SW480 (cell line): ENCODE data around the gene KLHL14.

ENCODE experiments used
- DNase-seq: peaks from one replicate; pipeline ENCODE4 v3.0.0-alpha.2; 2016; ENCODE audit warnings: low spot score

Gene KLHL14

DNA sequence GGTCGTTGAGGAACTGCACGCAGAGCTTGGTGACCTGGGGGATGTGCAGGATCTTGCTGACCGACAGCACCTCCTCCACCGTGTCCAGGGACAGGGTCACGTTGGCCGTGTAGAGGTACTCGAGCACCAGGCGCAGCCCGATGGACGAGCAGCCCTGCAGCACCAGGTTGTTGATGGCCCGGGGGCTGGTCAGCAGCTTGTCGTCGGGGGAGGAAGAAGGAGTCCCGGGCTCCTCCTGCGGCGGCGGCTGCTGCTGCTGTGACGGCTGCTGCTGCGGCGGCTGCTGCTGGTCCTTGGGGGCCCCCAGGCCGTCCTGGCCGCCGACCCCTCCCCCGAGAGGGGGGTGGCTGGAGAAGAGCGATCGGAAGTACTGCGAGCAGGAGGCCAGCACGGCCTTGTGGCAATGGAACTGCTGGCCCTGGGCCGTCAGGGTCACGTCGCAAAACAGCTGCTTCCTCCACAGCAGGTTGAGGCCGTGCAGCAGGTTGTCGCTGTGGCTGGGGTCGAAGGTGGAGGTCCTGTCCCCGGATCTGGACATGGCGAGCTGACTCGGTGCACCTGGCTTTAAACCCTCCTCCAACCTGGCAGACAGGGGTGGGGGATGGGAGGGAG, 2.7 kb downstream of the KLHL14 start:
- no peak for DNase-seq

DNA sequence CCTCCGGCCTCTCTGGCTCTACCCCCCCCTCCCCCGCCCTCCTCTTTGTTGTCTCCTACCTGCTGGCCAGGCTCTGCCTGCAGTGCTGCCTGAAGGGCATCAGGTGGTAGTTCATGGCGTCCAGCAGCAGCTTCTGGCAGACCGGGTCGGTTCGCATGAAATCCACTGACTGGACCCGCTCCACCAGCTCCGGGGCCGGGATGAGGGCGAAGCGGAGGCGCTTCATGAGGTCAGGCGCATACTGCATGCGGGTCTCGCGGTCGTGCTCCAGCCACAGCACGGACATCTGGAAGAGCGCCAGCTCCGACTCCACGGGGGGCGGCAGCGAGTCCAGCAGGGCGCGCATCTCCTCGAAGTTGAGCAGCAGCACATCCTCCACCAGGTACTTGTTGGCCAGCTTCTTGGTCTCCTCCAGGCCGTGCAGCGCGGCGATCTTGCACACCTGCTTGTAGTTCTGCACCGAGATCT, 3.2 kb downstream of the KLHL14 start:
- no peak for DNase-seq

DNA sequence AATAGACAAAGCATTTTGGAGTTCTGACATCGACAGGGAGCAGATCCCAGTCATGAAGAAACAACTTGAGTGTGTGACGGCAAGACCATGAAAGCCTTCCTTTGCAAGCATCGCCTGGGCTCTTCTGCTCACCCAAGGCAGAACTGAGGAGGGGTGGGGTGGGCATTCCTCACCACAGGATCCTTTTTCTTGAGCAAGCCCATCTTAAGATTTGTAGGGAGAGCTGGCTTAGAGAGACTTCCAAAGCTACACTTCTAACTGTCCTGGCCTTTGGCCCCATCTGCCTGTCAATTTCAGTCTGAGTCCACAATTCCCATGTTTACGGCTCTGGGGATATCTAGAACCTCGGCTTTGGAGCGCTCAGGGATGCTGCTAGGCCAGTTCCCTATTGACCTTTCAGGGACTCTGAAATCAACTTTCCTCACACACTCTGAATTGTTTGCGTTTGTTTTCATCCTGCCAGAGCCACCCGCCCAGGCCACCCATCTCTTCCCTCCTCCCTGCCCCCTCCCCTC, 3.7 kb downstream of the KLHL14 start:
- DNase-seq: no peak

GRCh38 chr18:32767400-32767799, 5.4 kb downstream of the KLHL14 start:
- DNase-seq: no peak

- no peak for DNase-seq
Measured at GRCh38 chr18:32764611-32765244, 8.1 kb downstream of the KLHL14 start.

DNA sequence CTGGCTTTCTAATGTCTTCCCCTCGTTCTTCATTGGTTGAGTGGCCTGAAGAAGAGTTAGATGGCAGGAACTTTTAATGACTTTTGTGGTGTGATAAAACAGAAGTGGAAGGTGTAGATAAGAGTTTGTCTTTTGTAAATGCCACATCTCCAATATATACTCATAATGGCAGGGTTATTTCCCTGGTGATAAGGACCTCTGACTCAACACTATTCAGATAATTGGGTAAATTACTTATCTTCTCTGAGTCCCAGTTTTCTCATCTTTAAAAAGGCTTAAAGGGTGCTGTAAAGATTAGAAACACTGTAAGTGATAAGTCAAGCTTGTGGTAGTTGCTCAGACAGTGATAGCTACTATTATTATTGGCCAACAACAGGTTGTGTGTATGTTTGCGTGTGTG, 9.5 kb downstream of the KLHL14 start:
- DNase-seq: no peak

DNA sequence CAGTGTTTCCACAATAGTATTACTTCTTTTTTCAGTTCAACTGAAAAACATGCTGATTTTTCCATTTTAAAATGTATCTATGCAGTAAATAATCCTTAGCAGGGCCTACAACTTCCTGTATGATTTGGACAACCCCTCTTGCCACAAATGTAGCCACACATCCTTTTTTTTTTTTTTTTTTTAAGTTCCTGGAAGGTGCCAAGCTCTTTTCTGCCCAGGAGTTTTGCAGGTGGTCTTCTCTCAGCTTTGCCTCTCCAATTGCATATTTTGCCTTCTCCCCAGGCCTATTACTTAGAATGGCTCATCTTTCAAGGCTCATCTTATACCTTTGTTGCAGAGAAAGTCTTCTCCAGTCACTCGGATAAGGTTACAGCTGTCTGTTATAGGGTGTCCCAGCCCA, 11.6 kb downstream of the KLHL14 start:
- DNase-seq: no peak

DNA sequence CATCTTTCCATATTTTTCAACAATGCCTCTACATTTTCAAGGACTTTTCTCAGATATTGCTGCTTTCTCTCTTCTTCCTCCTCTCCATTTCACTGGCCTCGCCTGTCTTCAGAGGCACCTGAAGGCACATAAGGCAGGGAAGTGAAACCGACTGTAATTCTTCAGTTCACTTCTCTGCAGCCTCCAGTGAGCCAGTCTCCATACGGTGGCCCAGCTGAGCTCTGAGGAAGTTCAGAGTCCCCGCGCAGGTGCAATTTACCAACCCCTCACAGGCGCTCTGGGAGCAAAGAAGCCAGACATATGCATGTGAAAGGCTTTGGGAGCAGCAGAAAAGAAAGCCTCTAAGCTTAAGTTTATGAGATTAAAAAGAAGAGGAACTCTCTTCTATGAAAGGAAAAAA, 12.4 kb downstream of the KLHL14 start:
- DNase-seq: no peak

- DNase-seq: peak; percentile 80
Measured at GRCh38 chr18:32759611-32760167, 13.1 kb downstream of the KLHL14 start.

- DNase-seq: no peak
Measured at GRCh38 chr18:32754508-32755263, 18.1 kb downstream of the KLHL14 start.

GRCh38 chr18:32753656-32754260, 19.1 kb downstream of the KLHL14 start:
- no peak for DNase-seq

DNA sequence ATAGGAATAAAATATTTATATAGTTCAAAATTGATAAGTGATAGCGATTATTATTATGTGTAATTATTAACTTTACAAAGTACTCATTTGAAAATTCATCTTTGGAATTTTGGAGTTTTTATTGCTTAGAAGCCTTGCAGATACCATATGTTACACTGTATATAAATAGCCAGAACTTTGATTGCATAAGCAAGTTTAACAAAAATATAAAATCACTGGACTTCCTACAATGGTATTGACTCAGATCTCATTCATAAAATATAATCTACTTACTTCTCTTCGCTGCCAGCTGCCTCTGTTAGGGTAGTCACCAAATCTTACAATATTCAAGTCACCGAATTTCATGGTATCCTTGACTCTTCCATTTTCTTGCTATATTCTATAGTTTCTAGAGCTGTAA, 22.5 kb downstream of the KLHL14 start:
- DNase-seq: no peak

GRCh38 chr18:32749809-32750208, 23.0 kb downstream of the KLHL14 start:
- DNase-seq: no peak

GRCh38 chr18:32742579-32742978, 30.2 kb downstream of the KLHL14 start:
- no peak for DNase-seq

- DNase-seq: peak; percentile 25
Measured at GRCh38 chr18:32735781-32736180, 37.0 kb downstream of the KLHL14 start.

DNA sequence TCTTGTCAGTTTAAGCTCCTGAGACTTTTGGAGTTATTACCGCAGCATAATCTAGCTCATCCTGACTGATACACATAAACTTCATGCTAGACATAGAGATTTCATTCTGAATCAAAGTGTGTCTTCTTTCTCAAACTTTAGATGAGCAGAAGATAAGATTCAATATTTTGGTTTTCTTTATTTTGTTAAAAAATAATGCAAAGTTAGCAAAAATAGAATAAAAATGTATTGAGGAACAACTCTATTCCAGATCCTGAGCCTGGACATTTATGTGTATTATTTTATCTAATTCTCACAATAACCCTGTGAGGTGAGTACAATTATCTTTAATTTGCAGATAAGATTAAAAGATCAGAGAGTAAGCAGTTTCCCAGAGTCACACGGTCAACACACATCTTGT, 38.4 kb downstream of the KLHL14 start:
- DNase-seq: no peak

- DNase-seq: no peak
Measured at GRCh38 chr18:32732165-32732564, 40.7 kb downstream of the KLHL14 start.

DNA sequence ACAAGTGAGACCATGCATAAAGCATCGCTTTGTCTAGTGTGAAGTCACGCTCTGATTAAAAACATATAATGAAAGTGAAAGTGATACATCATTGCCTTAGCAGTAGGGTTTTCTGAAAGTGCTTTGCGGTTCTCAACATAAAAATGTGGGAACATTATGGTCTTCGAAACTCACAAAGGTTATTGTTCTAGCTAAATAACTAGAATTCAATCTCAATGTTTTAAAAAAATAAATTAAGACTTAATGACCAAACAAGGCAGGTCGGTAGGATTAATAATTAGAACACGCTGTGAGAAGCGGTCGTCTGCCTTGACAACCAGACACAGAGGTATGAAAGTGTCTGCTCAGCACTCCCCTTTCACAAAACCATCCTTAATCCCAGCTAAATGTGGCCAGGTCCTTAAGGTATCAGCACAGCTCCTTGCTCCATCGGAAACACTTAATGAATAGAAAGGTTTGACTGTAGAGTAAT, 42.2 kb downstream of the KLHL14 start:
- no peak for DNase-seq

- no peak for DNase-seq
Measured at GRCh38 chr18:32730068-32730467, 42.8 kb downstream of the KLHL14 start.

DNA sequence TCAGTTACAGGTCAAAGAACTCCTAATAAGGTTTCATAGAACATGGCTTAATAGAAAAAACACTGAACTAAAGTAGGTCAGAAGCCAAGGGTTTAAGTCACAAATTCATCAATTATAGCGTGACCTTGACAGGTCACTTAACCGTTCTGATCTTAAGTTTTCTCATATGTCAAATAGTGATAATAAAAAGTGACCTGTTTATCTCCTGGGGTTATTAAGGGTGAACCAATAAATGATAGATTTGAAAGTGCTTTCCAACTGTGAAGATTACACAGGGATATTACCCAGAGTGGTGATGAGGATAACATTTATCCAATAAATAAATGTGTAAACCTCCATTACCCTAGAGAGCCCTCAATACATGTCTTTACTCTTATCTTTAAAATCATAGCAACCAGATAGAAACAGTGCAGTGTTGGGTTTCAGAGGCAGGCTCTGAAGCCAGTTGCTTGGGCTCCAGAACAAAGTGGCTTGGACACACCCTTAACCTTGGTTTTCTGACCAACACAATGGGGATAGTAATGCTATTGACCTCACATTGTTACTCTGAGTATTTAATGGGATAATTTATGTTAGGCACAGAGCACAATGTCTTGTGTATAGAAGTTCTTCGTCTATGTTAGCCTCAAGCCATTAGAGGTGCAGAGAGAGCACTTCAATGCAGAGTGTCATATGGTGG, 48.6 kb downstream of the KLHL14 start:
- DNase-seq: no peak

DNA sequence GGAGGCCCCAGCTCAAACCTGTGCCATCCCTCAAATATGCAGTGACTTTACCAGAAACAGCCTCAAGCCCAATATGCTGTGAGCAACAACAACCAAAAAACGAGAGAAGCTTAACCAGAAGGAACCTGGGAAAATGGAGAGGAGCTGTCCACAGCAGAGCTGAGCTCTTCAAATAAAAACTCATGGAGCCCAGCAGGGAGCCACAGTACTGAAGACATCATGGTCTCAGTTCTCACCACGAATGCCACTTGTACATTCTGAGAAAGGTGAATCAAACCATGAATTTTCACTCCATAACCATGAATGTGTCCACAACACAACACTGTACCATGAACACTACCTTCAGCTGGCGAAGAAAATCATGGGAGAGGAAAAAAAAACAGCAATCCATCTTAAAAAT, 50.5 kb downstream of the KLHL14 start:
- no peak for DNase-seq

- no peak for DNase-seq
Measured at GRCh38 chr18:32717126-32717525, 55.7 kb downstream of the KLHL14 start.
